ENCODE data around the gene CPEB3. TPM values are rescaled to one million over a fixed set of nuclear protein-coding genes. Genes with fewer than 3 reads are reported as not detected.

Gene CPEB3
- total RNA-seq, 1 donor from 2014 or later: 14.1 TPM

- intact Hi-C loops (cut with DNase I): no loop called here
- DNase-seq (ENCODE audit: missing footprints) (no peak), ATAC-seq (no peak)
Measured at GRCh38 chr10:92024700-92025099, 266.2 kb downstream of the CPEB3 start.

- DNase-seq (ENCODE audit: missing footprints): no peak
Measured at GRCh38 chr10:92014620-92015019, 276.3 kb downstream of the CPEB3 start.

DNA sequence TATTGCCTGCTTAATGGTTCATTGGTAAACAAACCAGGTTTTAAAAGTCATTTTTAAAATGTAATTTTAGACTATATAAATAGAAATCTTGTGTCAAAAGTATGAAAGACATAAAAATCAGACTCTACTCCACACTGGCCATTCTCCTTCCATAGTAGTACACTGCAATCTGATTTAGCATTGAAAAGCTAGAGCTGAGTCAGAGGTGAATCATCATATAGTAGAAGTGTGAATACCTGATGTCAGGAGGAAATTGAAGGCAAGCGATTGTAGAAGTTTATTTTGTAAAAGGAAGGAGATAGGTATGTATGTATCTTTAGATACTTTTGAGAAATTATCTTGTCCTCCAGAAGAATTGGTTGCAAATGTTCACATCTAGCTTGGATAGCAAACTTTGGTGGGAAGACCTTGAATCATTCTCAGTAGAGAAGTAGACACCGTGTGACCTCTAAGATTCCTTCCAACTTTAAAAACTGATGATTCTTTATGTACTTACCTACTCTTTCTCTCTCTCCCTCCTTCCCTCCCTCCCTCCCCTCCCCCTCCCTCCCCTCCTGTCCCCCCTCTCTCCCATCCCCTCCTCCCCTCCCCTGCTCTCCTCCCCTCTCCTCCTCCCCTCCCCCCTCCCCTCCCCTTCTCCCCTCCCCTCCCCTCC lies 279.2 kb downstream of the CPEB3 start:
- DNase-seq (ENCODE audit: missing footprints) (no peak), ATAC-seq (no peak)
- intact Hi-C loops (cut with DNase I): no loop called here

More at GRCh38 chr10:92014620-92015019, 276.3 kb downstream of the CPEB3 start:
- ATAC-seq: no peak
- intact Hi-C loops (cut with DNase I): no loop called here

- ATAC-seq (no peak), DNase-seq (ENCODE audit: missing footprints) (no peak)
- intact Hi-C loops (cut with DNase I): no loop called here
Measured at GRCh38 chr10:92010047-92010735, 280.7 kb downstream of the CPEB3 start.

- no peak for ATAC-seq
- intact Hi-C loops (cut with DNase I): no loop called here
- no peak for DNase-seq (ENCODE audit: missing footprints)
Measured at GRCh38 chr10:92009445-92009844, 281.4 kb downstream of the CPEB3 start.

DNA sequence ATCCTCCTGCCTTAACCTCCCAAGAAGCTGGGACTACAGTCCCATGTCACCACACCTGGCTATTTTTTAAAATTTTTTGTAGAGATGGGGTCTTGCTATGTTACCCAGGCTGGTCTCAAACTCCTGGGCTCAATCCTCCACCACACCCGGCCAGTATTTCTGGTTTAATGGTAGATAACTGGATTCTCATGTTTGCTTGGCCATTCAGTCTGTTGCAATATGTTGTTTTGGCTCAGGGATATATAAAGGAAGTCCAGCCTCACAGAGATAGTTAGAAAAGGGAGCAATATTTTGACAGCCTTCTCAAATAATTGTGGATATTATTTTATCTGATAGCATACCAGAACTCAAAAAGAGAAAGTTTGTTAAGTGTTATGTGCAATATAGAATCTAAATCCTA lies 284.9 kb downstream of the CPEB3 start:
- no peak for DNase-seq (ENCODE audit: missing footprints)
- no peak for ATAC-seq
- intact Hi-C loops (cut with DNase I): no loop called here

- intact Hi-C loops (cut with DNase I): no loop called here
- DNase-seq (ENCODE audit: missing footprints): no peak
- ATAC-seq: no peak
Measured at GRCh38 chr10:92003258-92003657, 287.6 kb downstream of the CPEB3 start.

DNA sequence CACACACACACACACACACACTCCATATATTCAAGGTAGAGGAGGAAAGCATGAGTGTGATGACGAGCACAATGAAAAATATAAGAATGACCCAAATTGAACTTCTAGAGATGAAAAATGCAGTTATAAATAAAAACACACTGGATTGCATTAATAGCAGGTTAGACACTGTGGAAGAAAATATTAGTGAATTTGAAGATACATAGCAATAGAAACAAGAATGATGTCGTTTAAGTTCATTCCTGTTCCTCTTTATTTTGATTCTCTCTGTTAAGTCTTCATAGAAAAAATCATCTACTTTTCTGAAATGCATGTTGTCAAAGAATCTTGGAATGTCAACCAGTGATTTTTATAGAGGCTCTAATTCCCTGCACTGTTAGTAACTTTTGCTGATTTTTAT lies 288.9 kb downstream of the CPEB3 start:
- intact Hi-C loops (cut with DNase I): no loop called here
- DNase-seq (ENCODE audit: missing footprints) (no peak), ATAC-seq (no peak)

GRCh38 chr10:92001581-92001980 lies 289.3 kb downstream of the CPEB3 start:
- DNase-seq (ENCODE audit: missing footprints) (no peak), ATAC-seq (no peak)
- intact Hi-C loops (cut with DNase I): no loop called here

Other genes with a start within 250 kb of the CPEB3 start
- 36.5 TPM for gene MARCHF5, start 89 bp upstream of the CPEB3 start, total RNA-seq